GM12878 (cell line): ENCODE results near the gene PPIL6. TPM values are rescaled to one million over a fixed set of nuclear protein-coding genes. Genes with fewer than 3 reads are reported as not detected.

ENCODE experiments used
- ATAC-seq: fragments of 200-7000 bp; cut with Tn5 transposase; 3 replicates; pipeline ENCODE4 v1.9.1; 2020; ENCODE audit warnings: mild to moderate bottlenecking, moderate library complexity
- BruUV-seq: library from RNA; stranded (reverse); fragments of 400-500 nt; replicated peaks from 2 replicates; lab custom pipeline; 2021; lab: Mats Ljungman, UMichigan
- CTCF ChIA-PET: fragments of 300-600 bp; sonication (Branson Sonifier 250); formaldehyde crosslinking; extraction: SDS; loops from one replicate; lab custom pipeline; 2021; ENCODE audit warnings: inconsistent platforms; lab: Yijun Ruan, JAX
- POLR2A ChIA-PET: fragments of 350-600 bp; formaldehyde crosslinking; extraction: SDS; loops from one replicate; lab custom pipeline; 2021; ENCODE audit warnings: inconsistent platforms; lab: Charles Lee
- RAD21 ChIA-PET: fragments of 300-600 bp; sonication (Branson Sonifier 250); formaldehyde crosslinking; loops from one replicate; lab custom pipeline; 2023; ENCODE audit warnings: antibody characterized with exemption; ENCODE audit not compliant: unreplicated experiment; lab: Charles Lee
- SMC1A ChIA-PET: fragments of 300-600 bp; sonication (Branson Sonifier 250); formaldehyde crosslinking; loops from one replicate; lab custom pipeline; 2023; ENCODE audit not compliant: unreplicated experiment, uncharacterized antibody; lab: Charles Lee
- DNase-seq: peaks from one replicate; pipeline ENCODE4 v3.0.0-alpha.2; 2011; ENCODE audit warnings: low read depth, low spot score
- FAIRE-seq: peaks from 3 replicates; lab custom pipeline; 2011; peaks lifted over from hg19 to GRCh38; lab: Jason Lieb, UNC
- H2AFZ ChIP-seq: 2 replicates; pipeline ENCODE4 v1.6.0; 2011; ENCODE audit warnings: low read depth, low read length, control low read depth; ENCODE audit not compliant: control insufficient read depth
- H3K27ac ChIP-seq: 2 replicates; pipeline ENCODE4 v1.5.1; 2011; ENCODE audit warnings: control low read depth; ENCODE audit not compliant: control insufficient read depth, insufficient read depth
- H3K27me3 ChIP-seq, 2 experiments: replicated peaks in 1 of 2; 2 replicates each; pipeline versions ENCODE4 v1.6.0 to v1.6.1; 2011; ENCODE audit warnings: low read length in 1 of 2; ENCODE audit not compliant: control insufficient read depth in 2 of 2, insufficient read depth in 2 of 2
- H3K36me3 ChIP-seq, 2 experiments: 2 replicates each; pipeline ENCODE4 v1.5.1; 2011; ENCODE audit warnings: low read length in 1 of 2; ENCODE audit not compliant: control insufficient read depth in 2 of 2, insufficient read depth in 2 of 2
- H3K4me1 ChIP-seq: 2 replicates; pipeline ENCODE4 v1.6.1; 2011; ENCODE audit warnings: mild to moderate bottlenecking, low read length, moderate library complexity, mixed read lengths; ENCODE audit not compliant: control insufficient read depth, insufficient read depth
- H3K4me2 ChIP-seq: 2 replicates; pipeline ENCODE4 v1.6.0; 2011; ENCODE audit warnings: control low read depth; ENCODE audit not compliant: control insufficient read depth, insufficient read depth
- H3K4me3 ChIP-seq: fragments of 200-600 bp; sonication (generic); 2 replicates; pipeline ENCODE4 v1.5.1; 2016
- H3K79me2 ChIP-seq: 2 replicates; pipeline ENCODE4 v1.6.0; 2011; ENCODE audit warnings: low read length; ENCODE audit not compliant: control insufficient read depth, insufficient read depth
- H3K9ac ChIP-seq: 2 replicates; pipeline ENCODE4 v1.8.0; 2011; ENCODE audit warnings: low read length, control low read depth, mixed read lengths; ENCODE audit not compliant: control insufficient read depth, insufficient read depth
- H3K9me3 ChIP-seq: replicated peaks from 3 replicates; pipeline ENCODE4 v1.5.1; 2011; ENCODE audit warnings: mild to moderate bottlenecking, low read length; ENCODE audit not compliant: control insufficient read depth, insufficient read depth
- H4K20me1 ChIP-seq: 2 replicates; pipeline ENCODE4 v1.6.0; 2011; ENCODE audit not compliant: control insufficient read depth, insufficient read depth
- CEBPZ ChIP-seq: fragments of 150-350 bp; IDR thresholded peaks from 2 replicates; pipeline ENCODE4 v1.6.1; 2016; ENCODE audit warnings: low read depth, low read length
- MTA2 ChIP-seq: fragments of 450-650 bp; IDR thresholded peaks from 2 replicates; pipeline ENCODE4 v1.6.1; 2016; ENCODE audit warnings: low read depth, mild to moderate bottlenecking, moderate library complexity
- MXI1 ChIP-seq: fragments of 150-350 bp; IDR thresholded peaks from 2 replicates; pipeline ENCODE4 v1.6.1; 2011; ENCODE audit warnings: low read depth, mild to moderate bottlenecking, inconsistent platforms, low read length, improper control_type of control experiment
- POLR2AphosphoS5 ChIP-seq: IDR thresholded peaks from 2 replicates; pipeline ENCODE4 v1.6.1; 2011; ENCODE audit warnings: mild to moderate bottlenecking, low read length, inconsistent platforms
- WGBS: methylation state at CpG from one replicate; pipeline ENCODE4 v1.1.6; 2016; ENCODE audit warnings: low lambda C conversion rate; ENCODE audit not compliant: insufficient replicate concordance, insufficient coverage; ENCODE audit errors: missing lambda C conversion rate; 5-methylcytosine and 5-hydroxymethylcytosine counted together
- in situ Hi-C: fragments of 300-500 bp; cut with MboI; formaldehyde crosslinking; loops from 9 replicates; pipeline ENCODE4 v1.14.3; 2018; ENCODE audit warnings: mixed read lengths
- intact Hi-C: fragments of 100-400 bp; cut with micrococcal nuclease; formaldehyde crosslinking; loops from one replicate; pipeline ENCODE4 v1.14.2; 2022; ENCODE audit not compliant: unreplicated experiment
- polyA plus RNA-seq, 11 experiments: library from polyadenylated mRNA; depleted of rRNA in 4 of 11; unstranded in 6 of 11; stranded (reverse) in 5 of 11; fragments of >200 nt; fragmentation: Nextera tagmentation in 4 of 11; fragmentation: Illumina TruSeq in 1 of 11; extraction: Ambion mirVana in 4 of 11; extraction: Trizol in 1 of 11; gene quantifications; 1 replicate in 1 of 11; 2 replicates in 10 of 11; pipeline versions ENCODE4 v1.2.1 to v1.2.3, GENCODE V29; 2011 to 2016; ENCODE audit warnings: inconsistent platforms in 2 of 11, missing spikeins in 2 of 11, low read depth in 1 of 11
- total RNA-seq, 4 experiments: library from RNA; depleted of rRNA in 3 of 4; stranded (reverse); fragments of >200 nt in 3 of 4; fragmentation: Illumina TruSeq in 1 of 4; extraction: Trizol in 1 of 4; gene quantifications; 2 replicates each; pipeline versions ENCODE4 v1.2.1 to v1.2.3, GENCODE V29; 2013 to 2021

The PPIL6 gene
- total and polyA plus RNA-seq, 10 of the 15 experiments (the other 5 are each of a cell fraction or from before 2014, with no cell fraction given): 0.01 to 0.26 (median 0.12) TPM; not detected in 5

GRCh38 chr6:109474995-109475394 lies 34.6 kb upstream of the PPIL6 start:
- intact Hi-C loops: loop anchor here (10.0 kb wide), 1 partner anchor 710 kb away; the partner anchor contains the start of gene CDC40
- no TSS peak for BruUV-seq
- Histone ChIP-seq H3K27me3 (no peaks in the 10 kb centered on the region), H3K36me3 (peaks cover 5 to 21% of the 10 kb centered on the region in 2 experiments), H3K9me3 (no peaks in the 10 kb centered on the region), H3K4me3 (no peak overlapping the region), H2AFZ (no peak overlapping the region), H3K4me1 (peaks cover 28% of the 10 kb centered on the region), H4K20me1 (no peaks in the 10 kb centered on the region; the same call in 1 of the 2 replicates), H3K27ac (no peak overlapping the region), H3K9ac (no peak overlapping the region), H3K79me2 (peaks cover 64% of the 10 kb centered on the region), H3K4me2 (no peak overlapping the region)
- ATAC-seq (no peak), FAIRE-seq (no peak), DNase-seq (no peak)
- ChIA-PET CTCF (interaction anchor here (1.1 to 1.2 kb wide), 2 partner anchors 15 to 30 kb away, joined by 3 to 5 read pairs; no protein-coding TSS in a partner anchor), POLR2A (interaction anchor here (0.7 to 1.0 kb wide), 2 partner anchors 9 to 217 kb away, joined by 3 read pairs; no protein-coding TSS in a partner anchor), RAD21 (no interaction called here), SMC1A (interaction anchor here (3.6 to 9.4 kb wide), 2 partner anchors 11 to 18 kb away, joined by 14 to 148 read pairs; partner anchors contain the start of gene MICAL1)
- in situ Hi-C loops: no loop called here
- WGBS: 48% methylated on average over 4 of the region's 4 CpGs
- TF ChIP-seq MTA2 (no peak), CEBPZ (no peak), POLR2AphosphoS5 (no peak), MXI1 (no peak)
